Endothelial cell (in vitro differentiated cells): Measurements from ENCODE around the gene SLC24A3. TPM values are rescaled to one million over a fixed set of nuclear protein-coding genes. Genes with fewer than 3 reads are reported as not detected.

Source experiments
- DNase-seq: peaks from one replicate; pipeline ENCODE4 v3.0.0; 2021; ENCODE audit warnings: low spot score
- H3K27ac Mint-ChIP-seq: one replicate; pipeline ENCODE4 v1.8.0; 2021; ENCODE audit warnings: mixed read lengths, inconsistent platforms; ENCODE audit not compliant: unreplicated experiment
- H3K27me3 Mint-ChIP-seq: one replicate; pipeline ENCODE4 v1.8.0; 2021; ENCODE audit warnings: mild to moderate bottlenecking, moderate library complexity, mixed read lengths, inconsistent platforms; ENCODE audit not compliant: unreplicated experiment
- H3K36me3 Mint-ChIP-seq: one replicate; pipeline ENCODE4 v1.8.0; 2021; ENCODE audit warnings: mild to moderate bottlenecking, low read depth, mixed read lengths, inconsistent platforms; ENCODE audit not compliant: unreplicated experiment
- H3K4me1 Mint-ChIP-seq: one replicate; pipeline ENCODE4 v1.8.0; 2021; ENCODE audit warnings: mild to moderate bottlenecking, mixed read lengths, inconsistent platforms; ENCODE audit not compliant: unreplicated experiment
- H3K4me3 Mint-ChIP-seq: one replicate; pipeline ENCODE4 v1.8.0; 2021; ENCODE audit warnings: mild to moderate bottlenecking, mixed read lengths, inconsistent platforms; ENCODE audit not compliant: unreplicated experiment
- H3K9me3 Mint-ChIP-seq: one replicate; pipeline ENCODE4 v1.8.0; 2021; ENCODE audit warnings: mixed read lengths, inconsistent platforms; ENCODE audit not compliant: unreplicated experiment
- CTCF ChIP-seq: fragments of 200-600 bp; sonication (generic); IDR thresholded peaks from one replicate; pipeline ENCODE4 v1.5.0; 2021; ENCODE audit warnings: antibody characterized with exemption; ENCODE audit not compliant: unreplicated experiment
- total RNA-seq: library from RNA; stranded (reverse); fragmentation: NEBNext Ultra II Directional; extraction: Animal tissue kit (Norgen Biotek cat#: 25700); gene quantifications from one replicate; pipeline ENCODE4 v1.2.1, GENCODE V29; 2021; ENCODE audit not compliant: unreplicated experiment

SLC24A3 gene
- total RNA-seq, 1 donor from 2014 or later, result 0.15 TPM

- TF ChIP-seq CTCF, result no peak
- Mint-ChIP-seq H3K36me3 (no peaks in the 10 kb centered on the region), H3K27ac (no peak overlapping the region), H3K27me3 (no peaks in the 10 kb centered on the region), H3K9me3 (no peaks in the 10 kb centered on the region), H3K4me1 (no peaks in the 10 kb centered on the region), H3K4me3 (no peak overlapping the region)
- no peak for DNase-seq
Observed at GRCh38 chr20:19254956-19255355, 42.5 kb downstream of the SLC24A3 start.

- H3K36me3 Mint-ChIP-seq, result no peaks in the 10 kb centered on the region
- no peaks in the 10 kb centered on the region for H3K27me3 Mint-ChIP-seq
- H3K9me3 Mint-ChIP-seq, result no peaks in the 10 kb centered on the region
- H3K4me1 Mint-ChIP-seq, result no peaks in the 10 kb centered on the region
- no peak for DNase-seq
- no peak overlapping the region for H3K27ac Mint-ChIP-seq
- H3K4me3 Mint-ChIP-seq, result no peak overlapping the region
- TF ChIP-seq CTCF, result no peak
Observed at GRCh38 chr20:19256085-19256484, 43.6 kb downstream of the SLC24A3 start.

GRCh38 chr20:19256906-19257595 lies 44.6 kb downstream of the SLC24A3 start:
- TF ChIP-seq CTCF, result no peak
- H3K27me3 Mint-ChIP-seq, result no peaks in the 10 kb centered on the region
- no peak overlapping the region for H3K4me3 Mint-ChIP-seq
- H3K4me1 Mint-ChIP-seq, result no peaks in the 10 kb centered on the region
- no peak overlapping the region for H3K27ac Mint-ChIP-seq
- DNase-seq, result no peak
- no peaks in the 10 kb centered on the region for H3K9me3 Mint-ChIP-seq
- H3K36me3 Mint-ChIP-seq, result no peaks in the 10 kb centered on the region

- H3K9me3 Mint-ChIP-seq, result no peaks in the 10 kb centered on the region
- no peaks in the 10 kb centered on the region for H3K36me3 Mint-ChIP-seq
- no peaks in the 10 kb centered on the region for H3K27me3 Mint-ChIP-seq
- DNase-seq, result no peak
- no peak overlapping the region for H3K27ac Mint-ChIP-seq
- no peak for TF ChIP-seq CTCF
- H3K4me1 Mint-ChIP-seq, result no peaks in the 10 kb centered on the region
- no peak overlapping the region for H3K4me3 Mint-ChIP-seq
Observed at GRCh38 chr20:19257865-19258264, 45.4 kb downstream of the SLC24A3 start.

GRCh38 chr20:19259141-19259591 lies 46.7 kb downstream of the SLC24A3 start:
- Mint-ChIP-seq H3K9me3 (no peaks in the 10 kb centered on the region), H3K27ac (no peak overlapping the region), H3K4me1 (peaks cover 3% of the 10 kb centered on the region), H3K27me3 (no peaks in the 10 kb centered on the region), H3K4me3 (no peak overlapping the region), H3K36me3 (no peaks in the 10 kb centered on the region)
- no peak for TF ChIP-seq CTCF
- DNase-seq, result no peak
